Measurements from ENCODE around the gene SON.

- TF ChIP-seq GATA2 (IDR thresholded peaks at IDR 0.05; ENCODE audit: low read depth, low read length) (no peak), GATA3 (IDR thresholded peaks at IDR 0.05; ENCODE audit: low read depth, low read length) (no peak)
Measured at GRCh38 chr21:33586927-33587326, 44.1 kb downstream of the SON start.

Data from SH-SY5Y (cell line).